Activated naive CD8-positive, alpha-beta T cell treated with anti-CD3 and anti-CD28 coated beads, Interleukin-2, amount 10 ng/mL, durations not matched to agents 7 days and 5 days (primary cell): ENCODE measurements around the gene DYNC1H1. TPM values are rescaled to one million over a fixed set of nuclear protein-coding genes. Genes with fewer than 3 reads are reported as not detected.
"Not testable (repeated sequence)": the region's sequence is repeated elsewhere in the genome, so short reads cannot be mapped to it uniquely, and the experiment has no call there.

Experiments
- ATAC-seq: fragments of 150-1000 bp; cut with Tn5 transposase; one replicate; pipeline ENCODE4 v1.10.0; 2021; ENCODE audit warnings: low read depth, moderate library complexity
- POLR2A ChIA-PET: fragments of 350-600 bp; sonication (Branson Sonifier 250); formaldehyde crosslinking; loops from one replicate; lab custom pipeline; 2021; ENCODE audit warnings: antibody characterized with exemption; lab: Charles Lee
- DNase-seq: peaks from one replicate; pipeline ENCODE4 v3.0.0; 2021
- H3K27ac Mint-ChIP-seq: one replicate; pipeline ENCODE4 v1.8.0; 2022; ENCODE audit warnings: mild to moderate bottlenecking, mixed read lengths
- H3K27me3 Mint-ChIP-seq: one replicate; pipeline ENCODE4 v1.8.0; 2022; ENCODE audit warnings: mild to moderate bottlenecking, moderate library complexity, mixed read lengths
- H3K36me3 Mint-ChIP-seq: one replicate; pipeline ENCODE4 v1.8.0; 2021; ENCODE audit warnings: mild to moderate bottlenecking, mixed read lengths
- H3K4me1 Mint-ChIP-seq: one replicate; pipeline ENCODE4 v1.8.0; 2021; ENCODE audit warnings: mixed read lengths
- H3K4me3 Mint-ChIP-seq: one replicate; pipeline ENCODE4 v1.8.0; 2022; ENCODE audit warnings: mild to moderate bottlenecking, moderate library complexity, mixed read lengths
- H3K9me3 Mint-ChIP-seq: one replicate; pipeline ENCODE4 v1.8.0; 2021; ENCODE audit warnings: mixed read lengths
- total RNA-seq, 2 experiments: library from RNA; stranded (reverse); gene quantifications; one replicate each; pipeline ENCODE4 v1.2.3, GENCODE V29; 2021

The DYNC1H1 gene
- total RNA-seq, 2 experiments from 2014 or later, result 287 to 316 TPM

- Mint-ChIP-seq H3K4me3 (no peak overlapping the region), H3K27me3 (no peaks in the 10 kb centered on the region), H3K9me3 (no peaks in the 10 kb centered on the region), H3K36me3 (peaks cover 10% of the 10 kb centered on the region), H3K27ac (no peak overlapping the region), H3K4me1 (peaks cover 19% of the 10 kb centered on the region)
- DNase-seq (no peak), ATAC-seq (no peak)
- POLR2A ChIA-PET, result no interaction called here
Measured at GRCh38 chr14:101973356-101973755, 9.0 kb downstream of the DYNC1H1 start.

DNA sequence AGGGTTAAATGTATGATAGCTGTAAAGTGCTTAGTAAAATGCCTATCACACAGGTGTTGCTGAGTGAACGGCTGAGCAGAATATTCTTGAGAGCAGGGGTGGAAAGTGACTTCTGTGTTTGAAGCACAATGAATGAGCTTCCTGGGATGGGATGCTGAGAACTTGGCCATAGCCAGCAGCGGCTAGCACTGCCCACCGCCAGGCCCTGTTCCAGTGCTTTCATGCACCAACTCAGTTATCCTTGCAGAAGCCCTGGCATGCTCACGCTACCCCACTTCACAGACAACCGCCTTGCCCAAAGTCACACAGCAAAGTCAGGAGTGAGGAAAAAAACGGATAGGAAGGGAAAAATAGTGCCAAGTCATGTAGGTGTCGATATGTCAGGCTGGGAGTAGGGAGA is 10.9 kb downstream of the DYNC1H1 start:
- no peaks in the 10 kb centered on the region for H3K27me3 Mint-ChIP-seq
- peaks cover 15% of the 10 kb centered on the region for H3K36me3 Mint-ChIP-seq
- POLR2A ChIA-PET, result interaction anchor here (1.6 kb wide), 1 partner anchor 10 kb away, joined by 4 read pairs; no protein-coding TSS in a partner anchor
- DNase-seq (no peak), ATAC-seq (no peak)
- peaks cover 8% of the 10 kb centered on the region for H3K4me1 Mint-ChIP-seq
- H3K9me3 Mint-ChIP-seq, result no peaks in the 10 kb centered on the region
- no peak overlapping the region for H3K27ac Mint-ChIP-seq
- no peak overlapping the region for H3K4me3 Mint-ChIP-seq

DNA sequence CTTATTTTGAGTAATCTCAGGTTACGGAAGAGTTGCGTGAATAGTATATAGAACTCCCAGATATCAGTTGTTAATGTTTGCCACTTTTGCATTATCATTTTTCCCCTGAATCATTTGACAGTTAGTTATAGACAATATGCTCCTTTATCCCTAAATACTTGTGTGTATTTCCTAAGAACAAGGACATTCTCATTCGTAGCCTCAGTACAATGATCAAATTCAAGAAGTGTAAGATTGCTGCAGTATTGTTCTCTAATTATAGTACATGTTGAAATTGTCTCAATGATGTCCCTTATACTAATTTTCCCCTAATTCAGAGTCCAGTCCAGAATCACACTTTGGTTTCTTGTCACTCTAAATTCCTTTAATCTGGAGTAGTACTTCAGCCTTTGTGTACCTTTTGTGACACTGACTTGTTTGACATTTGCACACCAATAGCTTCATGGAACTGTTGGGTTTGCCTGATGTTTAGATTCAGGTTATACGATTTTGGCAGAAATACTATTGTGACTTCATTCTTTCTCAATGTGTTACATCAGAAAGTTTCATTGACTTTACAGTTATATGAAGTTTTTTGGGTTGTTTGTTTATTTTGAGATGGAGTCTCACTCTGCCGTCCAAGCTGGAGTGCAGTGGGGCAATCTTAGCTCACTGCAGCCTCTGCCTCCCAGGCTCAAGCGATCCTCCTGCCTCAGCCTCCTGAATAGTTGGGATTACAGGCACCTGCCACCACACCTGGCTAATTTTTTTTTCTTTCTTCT is 13.1 kb downstream of the DYNC1H1 start:
- POLR2A ChIA-PET, result no interaction called here
- Mint-ChIP-seq H3K9me3 (no peaks in the 10 kb centered on the region), H3K4me3 (no peak overlapping the region), H3K27ac (no peak overlapping the region), H3K36me3 (peaks cover 17% of the 10 kb centered on the region), H3K27me3 (no peaks in the 10 kb centered on the region), H3K4me1 (peaks cover 4% of the 10 kb centered on the region)
- no peak for DNase-seq
- no peak for ATAC-seq

GRCh38 chr14:101979666-101980065 is 15.3 kb downstream of the DYNC1H1 start:
- no peak overlapping the region for H3K27ac Mint-ChIP-seq
- no peak overlapping the region for H3K4me3 Mint-ChIP-seq
- H3K27me3 Mint-ChIP-seq, result no peaks in the 10 kb centered on the region
- POLR2A ChIA-PET, result no interaction called here
- no peaks in the 10 kb centered on the region for H3K9me3 Mint-ChIP-seq
- peaks cover 23% of the 10 kb centered on the region for H3K36me3 Mint-ChIP-seq
- peaks cover 2% of the 10 kb centered on the region for H3K4me1 Mint-ChIP-seq
- no peak for DNase-seq
- ATAC-seq, result no peak

DNA sequence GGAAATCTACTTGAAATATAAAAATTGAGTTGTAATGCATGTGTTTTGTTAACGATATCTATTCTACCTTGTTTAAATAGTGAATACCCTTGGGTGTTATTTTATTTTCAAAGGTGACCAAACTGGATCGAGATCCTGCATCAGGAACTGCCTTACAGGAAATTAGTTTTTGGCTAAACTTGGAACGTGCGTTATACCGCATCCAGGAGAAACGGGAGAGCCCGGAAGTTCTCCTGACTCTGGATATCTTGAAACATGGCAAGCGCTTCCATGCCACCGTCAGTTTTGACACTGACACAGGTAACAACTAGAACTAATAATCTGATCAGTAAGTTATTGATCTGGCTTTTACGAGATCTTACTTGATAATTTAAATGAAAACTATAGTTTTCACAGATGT is 15.9 kb downstream of the DYNC1H1 start:
- no peak overlapping the region for H3K27ac Mint-ChIP-seq
- no peak for ATAC-seq
- POLR2A ChIA-PET, result no interaction called here

GRCh38 chr14:101980700-101981099 is 16.3 kb downstream of the DYNC1H1 start:
- POLR2A ChIA-PET, result interaction anchor here (0.8 kb wide), 1 partner anchor 13 kb away, joined by 3 read pairs; no protein-coding TSS in a partner anchor
- Mint-ChIP-seq H3K4me3 (no peak overlapping the region), H3K4me1 (peaks cover 2% of the 10 kb centered on the region), H3K27me3 (no peaks in the 10 kb centered on the region), H3K36me3 (peaks cover 26% of the 10 kb centered on the region), H3K27ac (no peak overlapping the region), H3K9me3 (no peaks in the 10 kb centered on the region)
- ATAC-seq (no peak), DNase-seq (no peak)

More for the DNA sequence above, 15.9 kb downstream of the DYNC1H1 start:
- Mint-ChIP-seq H3K36me3 (peaks cover 25% of the 10 kb centered on the region), H3K4me1 (peaks cover 2% of the 10 kb centered on the region), H3K27me3 (no peaks in the 10 kb centered on the region), H3K9me3 (no peaks in the 10 kb centered on the region), H3K4me3 (no peak overlapping the region)
- DNase-seq, result no peak

- H3K27me3 Mint-ChIP-seq, result no peaks in the 10 kb centered on the region
- no peaks in the 10 kb centered on the region for H3K4me1 Mint-ChIP-seq
- H3K36me3 Mint-ChIP-seq, result peaks cover 29% of the 10 kb centered on the region
- DNase-seq (no peak), ATAC-seq (no peak)
- no peak overlapping the region for H3K4me3 Mint-ChIP-seq
- no peak overlapping the region for H3K27ac Mint-ChIP-seq
- POLR2A ChIA-PET, result no interaction called here
- no peaks in the 10 kb centered on the region for H3K9me3 Mint-ChIP-seq
Measured at GRCh38 chr14:101982621-101983020, 18.2 kb downstream of the DYNC1H1 start.

DNA sequence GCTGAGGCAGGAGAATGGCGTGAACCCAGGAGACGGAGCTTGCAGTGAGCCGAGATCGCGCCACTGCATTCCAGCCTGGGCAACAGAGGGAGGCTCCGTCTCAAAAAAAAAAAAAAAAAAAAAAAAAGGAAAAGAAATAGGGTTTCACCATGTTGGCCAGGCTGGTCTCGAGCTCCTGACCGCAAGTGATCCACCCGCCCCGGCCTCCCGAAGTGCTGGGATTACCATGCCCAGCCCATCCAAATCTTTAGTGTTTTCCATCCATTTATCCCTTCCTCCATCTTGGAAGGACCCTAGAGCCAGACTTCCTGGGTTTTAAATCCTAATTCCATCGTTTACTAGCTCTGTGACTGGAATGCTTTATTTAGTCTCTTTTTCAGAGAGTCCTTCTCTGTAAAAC is 20.5 kb downstream of the DYNC1H1 start:
- not testable (repeated sequence) for H3K27ac Mint-ChIP-seq

DNA sequence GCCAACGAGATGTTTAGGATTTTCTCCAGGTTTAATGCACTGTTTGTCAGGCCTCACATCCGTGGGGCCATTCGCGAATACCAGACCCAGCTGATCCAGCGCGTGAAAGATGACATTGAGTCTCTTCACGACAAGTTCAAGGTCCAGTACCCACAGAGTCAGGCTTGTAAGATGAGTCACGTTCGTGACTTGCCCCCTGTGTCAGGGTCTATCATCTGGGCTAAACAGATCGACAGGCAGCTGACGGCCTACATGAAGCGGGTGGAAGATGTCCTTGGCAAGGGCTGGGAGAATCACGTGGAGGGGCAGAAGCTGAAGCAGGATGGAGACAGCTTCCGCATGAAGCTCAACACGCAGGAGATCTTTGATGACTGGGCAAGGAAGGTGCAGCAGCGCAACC is 21.6 kb downstream of the DYNC1H1 start:
- Mint-ChIP-seq H3K27me3 (no peaks in the 10 kb centered on the region), H3K27ac (no peak overlapping the region), H3K36me3 (peaks cover 24% of the 10 kb centered on the region), H3K4me3 (no peak overlapping the region), H3K9me3 (no peaks in the 10 kb centered on the region), H3K4me1 (no peaks in the 10 kb centered on the region)
- DNase-seq, result no peak
- no peak for ATAC-seq
- POLR2A ChIA-PET, result no interaction called here

More for the DNA sequence above, 20.5 kb downstream of the DYNC1H1 start:
- ATAC-seq, H3K4me1 Mint-ChIP-seq, H3K4me3 Mint-ChIP-seq, H3K9me3 Mint-ChIP-seq, H3K27me3 Mint-ChIP-seq, DNase-seq, POLR2A ChIA-PET: not testable (repeated sequence)
- peaks cover 25% of the 10 kb centered on the region for H3K36me3 Mint-ChIP-seq

GRCh38 chr14:101986953-101987352 is 22.6 kb downstream of the DYNC1H1 start:
- DNase-seq, result no peak

DNA sequence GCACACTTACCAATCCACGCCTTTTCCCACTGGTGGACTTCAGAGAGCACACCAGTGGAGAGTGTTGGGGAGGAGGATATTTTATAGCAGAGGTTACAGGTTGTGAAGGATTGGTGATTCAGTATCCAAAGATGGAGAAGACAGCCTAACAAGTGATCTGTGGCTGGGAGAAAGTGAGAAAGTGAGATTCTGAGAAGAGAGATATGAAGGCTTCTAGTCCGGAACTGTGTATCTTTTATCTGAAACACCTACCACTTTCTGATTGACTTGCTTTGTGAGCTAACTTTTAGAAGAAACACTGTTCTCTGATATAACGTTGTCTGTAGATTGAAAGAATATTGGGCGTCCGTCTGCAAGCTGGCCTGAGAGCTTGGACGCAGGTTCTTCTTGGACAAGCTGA is 24.0 kb downstream of the DYNC1H1 start:
- no peaks in the 10 kb centered on the region for H3K27me3 Mint-ChIP-seq

More at GRCh38 chr14:101986953-101987352, 22.6 kb downstream of the DYNC1H1 start:
- no peak overlapping the region for H3K27ac Mint-ChIP-seq
- peaks cover 24% of the 10 kb centered on the region for H3K36me3 Mint-ChIP-seq
- no peaks in the 10 kb centered on the region for H3K9me3 Mint-ChIP-seq
- no peak for ATAC-seq
- H3K4me1 Mint-ChIP-seq, result no peaks in the 10 kb centered on the region
- no peak overlapping the region for H3K4me3 Mint-ChIP-seq
- H3K27me3 Mint-ChIP-seq, result no peaks in the 10 kb centered on the region
- POLR2A ChIA-PET, result no interaction called here

GRCh38 chr14:101991352-101991751 is 27.0 kb downstream of the DYNC1H1 start:
- H3K4me3 Mint-ChIP-seq, result no peak overlapping the region
- POLR2A ChIA-PET, result interaction anchor here (0.9 kb wide), 1 partner anchor 26 kb away, joined by 3 read pairs; no protein-coding TSS in a partner anchor
- no peaks in the 10 kb centered on the region for H3K27me3 Mint-ChIP-seq
- H3K9me3 Mint-ChIP-seq, result no peaks in the 10 kb centered on the region
- ATAC-seq, result no peak
- peaks cover 30% of the 10 kb centered on the region for H3K36me3 Mint-ChIP-seq
- H3K27ac Mint-ChIP-seq, result no peak overlapping the region
- no peak for DNase-seq
- no peaks in the 10 kb centered on the region for H3K4me1 Mint-ChIP-seq

More for the DNA sequence above, 24.0 kb downstream of the DYNC1H1 start:
- H3K27ac Mint-ChIP-seq, result no peak overlapping the region
- POLR2A ChIA-PET, result interaction anchor here (0.5 kb wide), 1 partner anchor 37 kb away, joined by 3 read pairs; no protein-coding TSS in a partner anchor
- DNase-seq (no peak), ATAC-seq (no peak)
- no peaks in the 10 kb centered on the region for H3K9me3 Mint-ChIP-seq
- H3K4me3 Mint-ChIP-seq, result no peak overlapping the region
- peaks cover 24% of the 10 kb centered on the region for H3K36me3 Mint-ChIP-seq
- H3K4me1 Mint-ChIP-seq, result no peaks in the 10 kb centered on the region

DNA sequence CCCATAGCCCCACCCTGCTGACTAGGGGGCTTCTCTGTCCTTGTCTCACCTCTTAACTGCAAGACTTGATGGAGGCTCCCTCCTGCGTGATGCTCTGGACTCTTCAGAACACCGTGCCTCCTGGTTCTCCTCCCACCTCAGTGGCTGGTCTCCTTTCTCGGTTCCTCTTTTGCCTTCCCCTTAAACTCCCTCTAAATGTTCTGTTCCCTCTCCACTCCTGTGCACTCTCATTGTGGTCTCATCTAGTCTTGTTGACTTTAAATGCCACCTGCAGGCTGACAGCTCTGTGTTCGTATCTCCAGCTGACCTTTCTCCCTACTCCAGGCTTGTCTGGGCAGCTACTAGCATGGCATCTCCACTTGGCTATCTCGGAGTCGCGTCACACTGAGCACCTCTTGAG is 28.3 kb downstream of the DYNC1H1 start:
- DNase-seq, result no peak
- H3K9me3 Mint-ChIP-seq, result no peaks in the 10 kb centered on the region
- no peak for ATAC-seq
- no peaks in the 10 kb centered on the region for H3K27me3 Mint-ChIP-seq
- H3K4me3 Mint-ChIP-seq, result no peak overlapping the region
- H3K36me3 Mint-ChIP-seq, result peaks cover 32% of the 10 kb centered on the region
- H3K4me1 Mint-ChIP-seq, result no peaks in the 10 kb centered on the region
- POLR2A ChIA-PET, result no interaction called here
- peak overlapping the region; percentile 10 for H3K27ac Mint-ChIP-seq
